ENCODE data around the gene FIZ1. TPM values are rescaled to one million over a fixed set of nuclear protein-coding genes. Genes with fewer than 3 reads are reported as not detected.

Gene FIZ1
- total and polyA plus RNA-seq, 12 donors = 4.4 to 19.7 (median 10.4) TPM

- no peak overlapping the region for H3K4me3 ChIP-seq
- TF ChIP-seq CTCF (IDR thresholded peaks at IDR 0.05) = no peak
- no peak for TF ChIP-seq POLR2A (IDR thresholded peaks at IDR 0.05)
- no peaks in the 10 kb centered on the region for H3K27me3 ChIP-seq
- DNase-seq = no peak
- 95 to 98% (median 97%) methylated on average over 32 to 88 of the region's 88 CpGs for WGBS, 4 donors
- intact Hi-C loops (cut with DNase I) = no loop called here
- peaks cover 0 to 29% of the 10 kb centered on the region in 2 donors for H3K36me3 ChIP-seq (replicated peaks in 1 of 2)
- no peaks in the 10 kb centered on the region for H3K9me3 ChIP-seq (replicated peaks in 1 of 3)
- no peak overlapping the region for H3K27ac ChIP-seq
- peaks cover 10 to 27% of the 10 kb centered on the region in 2 donors for H3K4me1 ChIP-seq (replicated peaks in 1 of 2)
Measured at GRCh38 chr19:55615543-55616394, 16.5 kb upstream of the FIZ1 start.

- no peak overlapping the region for H3K27ac ChIP-seq
- no peak for DNase-seq
- 77 to 92% (median 82%) methylated on average over 35 to 98 of the region's 98 CpGs for WGBS, 4 donors
- intact Hi-C loops (cut with DNase I) = no loop called here
- no peak overlapping the region for H3K4me3 ChIP-seq
- H3K36me3 ChIP-seq (replicated peaks in 1 of 2) = peaks cover 0 to 26% of the 10 kb centered on the region in 2 donors
- H3K9me3 ChIP-seq (replicated peaks in 1 of 3) = no peaks in the 10 kb centered on the region
- peaks cover 10 to 27% of the 10 kb centered on the region in 2 donors for H3K4me1 ChIP-seq (replicated peaks in 1 of 2)
- TF ChIP-seq CTCF (IDR thresholded peaks at IDR 0.05) = no peak
- TF ChIP-seq POLR2A (IDR thresholded peaks at IDR 0.05) = no peak
- H3K27me3 ChIP-seq = no peaks in the 10 kb centered on the region
Measured at GRCh38 chr19:55614711-55615542, 15.6 kb upstream of the FIZ1 start.

- WGBS, 4 donors = 84 to 91% (median 89%) methylated on average over 33 to 75 of the region's 75 CpGs
- DNase-seq = no peak
- Histone ChIP-seq H3K27me3 (no peaks in the 10 kb centered on the region), H3K36me3 (replicated peaks in 1 of 2) (peaks cover 0 to 26% of the 10 kb centered on the region in 2 donors), H3K4me3 (no peak overlapping the region), H3K9me3 (replicated peaks in 1 of 3) (no peaks in the 10 kb centered on the region), H3K4me1 (replicated peaks in 1 of 2) (peaks cover 10 to 23% of the 10 kb centered on the region in 2 donors), H3K27ac (no peak overlapping the region)
- no peak for TF ChIP-seq POLR2A (IDR thresholded peaks at IDR 0.05)
- no peak for TF ChIP-seq CTCF (IDR thresholded peaks at IDR 0.05)
- intact Hi-C loops (cut with DNase I) = no loop called here
Measured at GRCh38 chr19:55613930-55614710, 14.8 kb upstream of the FIZ1 start.
